PC-3 (cell line): Measurements from ENCODE around the gene ICE2. TPM values are rescaled to one million over a fixed set of nuclear protein-coding genes. Genes with fewer than 3 reads are reported as not detected.

Source experiments
- ATAC-seq: fragments of 200-7000 bp; cut with Tn5 transposase; 2 replicates; pipeline ENCODE4 v1.9.1; 2020; ENCODE audit warnings: mild to moderate bottlenecking, moderate library complexity
- Bru-seq: library from RNA; stranded (reverse); fragments of 400-500 nt; gene quantifications from one replicate; lab custom pipeline; 2021; lab: Mats Ljungman, UMichigan
- BruChase-seq, 2 experiments: library from RNA; stranded (reverse); fragments of 400-500 nt; gene quantifications; one replicate each; lab custom pipeline; 2021; lab: Mats Ljungman, UMichigan
- BruUV-seq: library from RNA; stranded (reverse); fragments of 400-500 nt; replicated peaks from 2 replicates; lab custom pipeline; 2021; lab: Mats Ljungman, UMichigan
- CTCF ChIA-PET: fragments of 300-600 bp; sonication (Branson Sonifier 250); formaldehyde crosslinking; loops from one replicate; lab custom pipeline; 2022; ENCODE audit warnings: antibody characterized with exemption; lab: Charles Lee
- POLR2A ChIA-PET: fragments of 300-600 bp; sonication (Branson Sonifier 250); formaldehyde crosslinking; loops from one replicate; lab custom pipeline; 2022; ENCODE audit warnings: antibody characterized with exemption; ENCODE audit not compliant: unreplicated experiment; lab: Charles Lee
- DNase-seq: peaks from one replicate; pipeline ENCODE4 v3.0.0-alpha.2; 2015
- H2AFZ ChIP-seq: fragments of 300-600 bp; sonication (generic); 2 replicates; pipeline ENCODE4 v1.6.0; 2016; ENCODE audit warnings: antibody characterized with exemption, low read length
- H3F3A ChIP-seq: fragments of 300-600 bp; sonication (generic); one replicate; pipeline ENCODE4 v1.6.0; 2017; ENCODE audit warnings: antibody characterized with exemption, low read length, control low read depth, mild to moderate bottlenecking; ENCODE audit not compliant: unreplicated experiment
- H3K27ac ChIP-seq: fragments of 300-600 bp; sonication (generic); 2 replicates; pipeline ENCODE4 v1.5.1; 2016; ENCODE audit warnings: mild to moderate bottlenecking, low read length
- H3K27me3 ChIP-seq: fragments of 300-600 bp; sonication (generic); 2 replicates; pipeline ENCODE4 v1.6.1; 2016; ENCODE audit warnings: low read length, mixed read lengths
- H3K36me3 ChIP-seq: fragments of 300-600 bp; sonication (generic); 2 replicates; pipeline ENCODE4 v1.6.1; 2016; ENCODE audit warnings: low read depth, mixed run types, low read length, mixed read lengths
- H3K4me1 ChIP-seq: fragments of 300-600 bp; sonication (generic); 2 replicates; pipeline ENCODE4 v1.5.1; 2016; ENCODE audit warnings: low read length; ENCODE audit not compliant: insufficient read depth
- H3K4me2 ChIP-seq: fragments of 300-600 bp; sonication (generic); 2 replicates; pipeline ENCODE4 v1.6.0; 2016; ENCODE audit warnings: low read length
- H3K4me3 ChIP-seq: fragments of 300-600 bp; sonication (generic); 2 replicates; pipeline ENCODE4 v1.5.1; 2016; ENCODE audit warnings: mild to moderate bottlenecking, low read length, mixed read lengths
- H3K79me2 ChIP-seq: fragments of 300-600 bp; sonication (generic); 2 replicates; pipeline ENCODE4 v1.6.1; 2017; ENCODE audit warnings: low read length, mixed read lengths
- H3K9ac ChIP-seq: fragments of 300-600 bp; sonication (generic); 2 replicates; pipeline ENCODE4 v1.6.0; 2016; ENCODE audit warnings: mild to moderate bottlenecking, low read length
- H3K9me2 ChIP-seq: fragments of 300-600 bp; sonication (generic); replicated peaks from 2 replicates; pipeline ENCODE4 v1.6.1; 2016; ENCODE audit warnings: mixed run types, low read length, mixed read lengths
- H3K9me3 ChIP-seq: fragments of 300-600 bp; sonication (generic); 2 replicates; pipeline ENCODE4 v1.6.1; 2016; ENCODE audit warnings: low read length, mixed read lengths
- H4K20me1 ChIP-seq: fragments of 300-600 bp; sonication (generic); 2 replicates; pipeline ENCODE4 v1.6.1; 2016; ENCODE audit warnings: low read length, mixed read lengths
- CTCF ChIP-seq: fragments of 300-600 bp; sonication (generic); conservative IDR thresholded peaks from 2 replicates; pipeline ENCODE4 v1.5.1; 2017; ENCODE audit warnings: antibody characterized with exemption, low read depth, mild to moderate bottlenecking, low read length
- EZH2 ChIP-seq: fragments of 300-600 bp; sonication (generic); IDR thresholded peaks from one replicate; pipeline ENCODE4 v1.6.1; 2017; ENCODE audit warnings: antibody characterized with exemption, mild to moderate bottlenecking, low read length; ENCODE audit not compliant: unreplicated experiment
- EZH2phosphoT487 ChIP-seq: fragments of 300-600 bp; sonication (generic); IDR thresholded peaks from 2 replicates; pipeline ENCODE4 v1.6.1; 2018; ENCODE audit warnings: mild to moderate bottlenecking, antibody characterized with exemption, low read length, borderline replicate concordance
- intact Hi-C: fragments of 100-400 bp; cut with micrococcal nuclease; formaldehyde crosslinking; loops from 2 replicates; pipeline ENCODE4 v1.9.0; 2023
- long read RNA-seq: library from polyadenylated mRNA; unstranded; transcript quantifications from one replicate; pipeline ENCODE4 v2.0.0, GENCODE V29; 2021; ENCODE audit not compliant: unreplicated experiment
- total RNA-seq: library from RNA; depleted of rRNA; stranded (reverse); fragments of >200 nt; gene quantifications from 2 replicates; pipeline ENCODE4 v1.2.3, GENCODE V29; 2014; rRNA removed

The ICE2 gene, protein sequence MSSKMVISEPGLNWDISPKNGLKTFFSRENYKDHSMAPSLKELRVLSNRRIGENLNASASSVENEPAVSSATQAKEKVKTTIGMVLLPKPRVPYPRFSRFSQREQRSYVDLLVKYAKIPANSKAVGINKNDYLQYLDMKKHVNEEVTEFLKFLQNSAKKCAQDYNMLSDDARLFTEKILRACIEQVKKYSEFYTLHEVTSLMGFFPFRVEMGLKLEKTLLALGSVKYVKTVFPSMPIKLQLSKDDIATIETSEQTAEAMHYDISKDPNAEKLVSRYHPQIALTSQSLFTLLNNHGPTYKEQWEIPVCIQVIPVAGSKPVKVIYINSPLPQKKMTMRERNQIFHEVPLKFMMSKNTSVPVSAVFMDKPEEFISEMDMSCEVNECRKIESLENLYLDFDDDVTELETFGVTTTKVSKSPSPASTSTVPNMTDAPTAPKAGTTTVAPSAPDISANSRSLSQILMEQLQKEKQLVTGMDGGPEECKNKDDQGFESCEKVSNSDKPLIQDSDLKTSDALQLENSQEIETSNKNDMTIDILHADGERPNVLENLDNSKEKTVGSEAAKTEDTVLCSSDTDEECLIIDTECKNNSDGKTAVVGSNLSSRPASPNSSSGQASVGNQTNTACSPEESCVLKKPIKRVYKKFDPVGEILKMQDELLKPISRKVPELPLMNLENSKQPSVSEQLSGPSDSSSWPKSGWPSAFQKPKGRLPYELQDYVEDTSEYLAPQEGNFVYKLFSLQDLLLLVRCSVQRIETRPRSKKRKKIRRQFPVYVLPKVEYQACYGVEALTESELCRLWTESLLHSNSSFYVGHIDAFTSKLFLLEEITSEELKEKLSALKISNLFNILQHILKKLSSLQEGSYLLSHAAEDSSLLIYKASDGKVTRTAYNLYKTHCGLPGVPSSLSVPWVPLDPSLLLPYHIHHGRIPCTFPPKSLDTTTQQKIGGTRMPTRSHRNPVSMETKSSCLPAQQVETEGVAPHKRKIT
- total RNA-seq (14.8 and 23.7 TPM in 2 replicates), Bru-seq, nascent RNA (percentile 70 among the genes with signal in this experiment), BruChase-seq, experiment 1, labeled RNA remaining after a 6-hour chase (percentile 63 among the genes with signal in this experiment), BruChase-seq, experiment 2, labeled RNA remaining after a 2-hour chase (percentile 70 among the genes with signal in this experiment)
- long read RNA-seq, full-length matches to known transcripts, result 22 of 40 reads
- long read RNA-seq, partial matches to known transcripts, result 2 of 40 reads
- long read RNA-seq, other reads (novel, unspliced or antisense), result 16 of 40 reads

DNA sequence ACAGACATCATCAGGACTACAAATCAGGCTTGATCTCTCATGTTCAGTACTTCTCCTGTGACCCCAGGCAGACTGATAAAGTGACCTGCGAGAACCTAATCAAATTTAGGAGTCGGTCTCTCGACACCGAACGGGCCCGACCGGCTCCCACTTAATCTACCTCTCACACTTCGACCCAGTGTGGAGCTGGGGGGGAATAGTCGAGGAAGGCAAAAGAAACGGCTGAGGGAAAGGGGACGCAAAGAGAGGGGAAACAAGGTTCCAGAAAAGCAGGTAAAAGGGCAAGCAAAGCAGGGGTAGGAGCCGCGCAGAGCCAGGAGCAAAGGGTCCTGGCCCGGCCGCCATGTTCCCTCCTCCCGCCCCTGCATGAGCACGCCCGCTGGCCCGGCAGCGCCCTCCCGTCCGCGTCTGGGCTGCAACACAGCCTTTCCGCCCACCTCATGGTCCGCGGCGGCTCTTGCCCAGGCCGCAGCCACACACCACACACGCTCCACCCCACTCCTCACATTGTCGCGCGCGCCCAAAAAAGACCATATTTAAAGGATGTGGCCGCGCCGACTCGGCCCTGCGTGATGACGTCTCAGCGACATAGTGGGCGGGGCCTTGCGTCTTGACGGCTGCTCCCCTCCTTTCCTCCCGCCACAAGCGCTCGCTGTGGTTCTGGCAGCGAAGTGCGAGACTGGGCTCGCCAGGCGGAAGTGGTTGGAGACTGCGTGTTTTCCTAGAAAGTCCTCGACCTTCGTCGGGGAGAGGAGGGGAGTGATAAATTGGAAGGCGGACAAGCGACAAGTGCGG, at the start of gene ICE2:
Gene ICE2, minus strand, starts transcription at position 577 of the 795 bp plus-strand sequence. CDS start 1,165 bp downstream, outside the sequence.
- Histone ChIP-seq H2AFZ (peak within 1 kb of the TSS; percentile 76), H3K9me3 (no peaks in the 10 kb centered on the region), H3K4me1 (peaks cover 33% of the 10 kb centered on the region), H3K27me3 (no peaks in the 10 kb centered on the region), H3K36me3 (peaks cover 4% of the 10 kb centered on the region; the same call in 1 of the 2 replicates), H3K4me2 (peak within 1 kb of the TSS; percentile 99), H4K20me1 (no peaks in the 10 kb centered on the region; the same call in 1 of the 2 replicates), H3K9me2 (no peaks in the 10 kb centered on the region), H3F3A (no peaks in the 10 kb centered on the region), H3K79me2 (peaks cover 43% of the 10 kb centered on the region), H3K27ac (peak within 1 kb of the TSS; percentile 82), H3K4me3 (peak within 1 kb of the TSS; percentile 96), H3K9ac (peak within 1 kb of the TSS; percentile 99)
- ATAC-seq, result peak; percentile 87
- no TSS peak for BruUV-seq
- ChIA-PET POLR2A (interaction anchor here (0.6 to 0.7 kb wide), 3 partner anchors 24 to 86 kb away, joined by 3 to 4 read pairs (median 3); no protein-coding TSS in a partner anchor), CTCF (no interaction called here)
- DNase-seq, result peak; percentile 89
- TF ChIP-seq EZH2phosphoT487 (no peak), EZH2 (no peak), CTCF (no peak)
- intact Hi-C loops, result loop anchor here (2.0 to 5.0 kb wide), 2 partner anchors 48 to 71 kb away; no protein-coding TSS in a partner anchor

GRCh38 chr15:60528530-60528929, 49.6 kb upstream of the ICE2 start:
- intact Hi-C loops, result loop anchor here (10.0 kb wide), 1 partner anchor 134 kb away; the partner anchor contains the start of gene ANXA2

More at GRCh38 chr15:60528530-60528929, 49.6 kb upstream of the ICE2 start:
- ChIA-PET POLR2A (no interaction called here), CTCF (no interaction called here)
- peak; percentile 27 for DNase-seq
- BruUV-seq, result no TSS peak
- no peak overlapping the region for H3K4me3 ChIP-seq
- H3K9me2 ChIP-seq, result no peaks in the 10 kb centered on the region
- no peaks in the 10 kb centered on the region for H4K20me1 ChIP-seq
- no peaks in the 10 kb centered on the region for H3K79me2 ChIP-seq
- H3K27me3 ChIP-seq, result no peaks in the 10 kb centered on the region
- no peaks in the 10 kb centered on the region for H3K36me3 ChIP-seq
- no peaks in the 10 kb centered on the region for H3F3A ChIP-seq
- peaks cover 49% of the 10 kb centered on the region for H3K4me1 ChIP-seq
- TF ChIP-seq CTCF (no peak), EZH2phosphoT487 (no peak), EZH2 (no peak)
- peak overlapping the region; percentile 17; the same call in 1 of the 2 replicates for H3K4me2 ChIP-seq
- no peaks in the 10 kb centered on the region for H3K9me3 ChIP-seq
- H3K27ac ChIP-seq, result no peak overlapping the region
- no peak overlapping the region for H2AFZ ChIP-seq
- no peak overlapping the region for H3K9ac ChIP-seq
- no peak for ATAC-seq
